OCI-LY7 (cell line): ENCODE measurements around the gene SLC12A8. TPM values are rescaled to one million over a fixed set of nuclear protein-coding genes. Genes with fewer than 3 reads are reported as not detected.

Experiments
- BruUV-seq: library from RNA; stranded (reverse); fragments of 400-500 nt; replicated peaks from 2 replicates; lab custom pipeline; 2021; lab: Mats Ljungman, UMichigan
- CTCF ChIA-PET: fragments of 300-600 bp; sonication (Branson Sonifier 250); formaldehyde crosslinking; loops from one replicate; lab custom pipeline; 2022; ENCODE audit warnings: antibody characterized with exemption; ENCODE audit not compliant: unreplicated experiment; lab: Charles Lee
- POLR2A ChIA-PET: fragments of 300-600 bp; sonication (Branson Sonifier 250); formaldehyde crosslinking; loops from one replicate; lab custom pipeline; 2022; ENCODE audit warnings: antibody characterized with exemption; lab: Charles Lee
- DNase-seq: peaks from one replicate; pipeline ENCODE4 v3.0.0-alpha.2; 2015; ENCODE audit warnings: low spot score
- H2AFZ ChIP-seq: fragments of 200-600 bp; sonication (generic), shearing (Covaris generic); 2 replicates; pipeline ENCODE4 v1.6.1; 2014; ENCODE audit warnings: mild to moderate bottlenecking, antibody characterized with exemption, low read length, moderate library complexity
- H3K27ac ChIP-seq: fragments of 200-600 bp; sonication (generic); 2 replicates; pipeline ENCODE4 v1.5.1; 2014; ENCODE audit warnings: mixed run types, low read depth, mild to moderate bottlenecking, moderate library complexity, low read length, inconsistent platforms; ENCODE audit not compliant: poor library complexity, severe bottlenecking
- H3K36me3 ChIP-seq: fragments of 200-600 bp; sonication (generic); 2 replicates; pipeline ENCODE4 v1.6.1; 2014; ENCODE audit warnings: mild to moderate bottlenecking, antibody characterized with exemption, low read length, moderate library complexity, mixed read lengths; ENCODE audit not compliant: insufficient read depth
- H3K4me1 ChIP-seq: fragments of 200-600 bp; sonication (generic); 2 replicates; pipeline ENCODE4 v1.5.1; 2014; ENCODE audit warnings: mild to moderate bottlenecking, low read length; ENCODE audit not compliant: insufficient read depth, poor library complexity, severe bottlenecking
- H3K4me2 ChIP-seq: fragments of 200-600 bp; sonication (generic); 2 replicates; pipeline ENCODE4 v1.6.1; 2014; ENCODE audit warnings: mild to moderate bottlenecking, low read length
- H3K4me3 ChIP-seq: fragments of 200-600 bp; sonication (generic); 2 replicates; pipeline ENCODE4 v1.5.1; 2014; ENCODE audit warnings: mild to moderate bottlenecking, low read depth, low read length; ENCODE audit not compliant: poor library complexity, severe bottlenecking
- H3K79me2 ChIP-seq: fragments of 200-600 bp; sonication (generic); 2 replicates; pipeline ENCODE4 v1.6.1; 2016; ENCODE audit warnings: low read depth, mild to moderate bottlenecking, low read length, moderate library complexity, mixed read lengths; ENCODE audit not compliant: insufficient read depth
- H3K9me2 ChIP-seq: fragments of 200-600 bp; sonication (generic); 2 replicates; pipeline ENCODE4 v1.6.1; 2016; ENCODE audit warnings: mild to moderate bottlenecking, low read length, mixed read lengths; ENCODE audit not compliant: insufficient read depth
- H3K9me3 ChIP-seq: fragments of 200-600 bp; sonication (generic); 2 replicates; pipeline ENCODE4 v1.6.1; 2014; ENCODE audit warnings: mild to moderate bottlenecking, mixed run types, low read length, mixed read lengths
- H4K20me1 ChIP-seq: fragments of 200-600 bp; sonication (generic); 2 replicates; pipeline ENCODE4 v1.6.1; 2014; ENCODE audit warnings: mild to moderate bottlenecking, antibody characterized with exemption, low read length, moderate library complexity, mixed read lengths; ENCODE audit not compliant: insufficient read depth
- CTCF ChIP-seq: fragments of 200-600 bp; sonication (generic); conservative IDR thresholded peaks from 2 replicates; pipeline ENCODE4 v1.5.1; 2014; ENCODE audit warnings: mild to moderate bottlenecking, antibody characterized with exemption, low read length, moderate library complexity, mixed read lengths
- EZH2phosphoT487 ChIP-seq: fragments of 200-600 bp; sonication (generic); IDR thresholded peaks from 2 replicates; pipeline ENCODE4 v1.6.1; 2018; ENCODE audit warnings: low read depth, borderline replicate concordance, mild to moderate bottlenecking, mixed run types, antibody characterized with exemption, low read length, moderate library complexity, mixed read lengths
- intact Hi-C: fragments of 100-400 bp; cut with micrococcal nuclease; formaldehyde crosslinking; loops from one replicate; pipeline ENCODE4 v1.10.0; 2022; ENCODE audit not compliant: unreplicated experiment
- total RNA-seq, 2 experiments: library from RNA; depleted of rRNA in 1 of 2; stranded (reverse); fragments of >200 nt in 1 of 2; shearing (Covaris generic) in 1 of 2; gene quantifications; 2 replicates each; pipeline ENCODE4 v1.2.3, GENCODE V29; 2014 to 2022

The SLC12A8 gene
- total RNA-seq, 2 experiments from 2014 or later: 0.84 to 1.0 TPM

- Histone ChIP-seq H3K4me1 (peaks cover 16% of the 10 kb centered on the region), H3K27ac (peak overlapping the region; percentile 4), H3K79me2 (no peaks in the 10 kb centered on the region), H3K36me3 (no peaks in the 10 kb centered on the region), H4K20me1 (no peaks in the 10 kb centered on the region), H2AFZ (peak overlapping the region; percentile 99), H3K9me2 (no peaks in the 10 kb centered on the region), H3K9me3 (no peaks in the 10 kb centered on the region), H3K4me2 (peak overlapping the region; percentile 55), H3K4me3 (no peak overlapping the region)
- TF ChIP-seq EZH2phosphoT487: no peak
- peak; percentile 51; the same call in 1 of the 2 replicates for TF ChIP-seq CTCF
- POLR2A ChIA-PET: no interaction called here
- CTCF ChIA-PET: interaction anchor here (0.6 kb wide), 1 partner anchor 984 kb away, joined by 5 read pairs; no protein-coding TSS in a partner anchor
- intact Hi-C loops: loop anchor here (2.0 kb wide), 1 partner anchor 235 kb away; no protein-coding TSS in a partner anchor
- BruUV-seq: no TSS peak
- peak; percentile 27 for DNase-seq
These were observed 48.6 kb downstream of the SLC12A8 start for GRCh38 chr3:125163739-125164601.

GRCh38 chr3:125161607-125162219 lies 50.8 kb downstream of the SLC12A8 start:
- intact Hi-C loops: loop anchor here (2.0 kb wide), 1 partner anchor 233 kb away; no protein-coding TSS in a partner anchor
- Histone ChIP-seq H3K4me3 (no peak overlapping the region), H3K9me2 (no peaks in the 10 kb centered on the region), H3K4me1 (peaks cover 16% of the 10 kb centered on the region), H3K4me2 (no peak overlapping the region), H3K9me3 (no peaks in the 10 kb centered on the region), H3K27ac (no peak overlapping the region), H3K36me3 (no peaks in the 10 kb centered on the region), H3K79me2 (no peaks in the 10 kb centered on the region), H2AFZ (no peak overlapping the region), H4K20me1 (no peaks in the 10 kb centered on the region)
- no peak for DNase-seq
- no TSS peak for BruUV-seq
- ChIA-PET POLR2A (interaction anchor here (0.5 kb wide), 1 partner anchor 324 kb away, joined by 3 read pairs; no protein-coding TSS in a partner anchor), CTCF (interaction anchor here (0.6 kb wide), 1 partner anchor 304 kb away, joined by 5 read pairs; no protein-coding TSS in a partner anchor)
- TF ChIP-seq EZH2phosphoT487 (no peak), CTCF (no peak)
